ENCODE results near the gene IKZF1.

GRCh38 chr7:50331564-50332208 is 27.2 kb downstream of the IKZF1 start:
- no peak for TF ChIP-seq CTCF (IDR thresholded peaks at IDR 0.05)
- no peak for TF ChIP-seq POLR2AphosphoS5 (IDR thresholded peaks at IDR 0.05)
